ENCODE results near the gene TFPI.

The TFPI gene

GRCh38 chr2:187424146-187424545 is 130.1 kb downstream of the TFPI start:
- ChIA-PET POLR2A (no interaction called here), CTCF (interaction anchor here (1.0 kb wide), 1 partner anchor 9 kb away, joined by 4 read pairs; no protein-coding TSS in a partner anchor)
- DNase-seq (ENCODE audit: extremely low spot score), result no peak
- TF ChIP-seq, protein P1, sequence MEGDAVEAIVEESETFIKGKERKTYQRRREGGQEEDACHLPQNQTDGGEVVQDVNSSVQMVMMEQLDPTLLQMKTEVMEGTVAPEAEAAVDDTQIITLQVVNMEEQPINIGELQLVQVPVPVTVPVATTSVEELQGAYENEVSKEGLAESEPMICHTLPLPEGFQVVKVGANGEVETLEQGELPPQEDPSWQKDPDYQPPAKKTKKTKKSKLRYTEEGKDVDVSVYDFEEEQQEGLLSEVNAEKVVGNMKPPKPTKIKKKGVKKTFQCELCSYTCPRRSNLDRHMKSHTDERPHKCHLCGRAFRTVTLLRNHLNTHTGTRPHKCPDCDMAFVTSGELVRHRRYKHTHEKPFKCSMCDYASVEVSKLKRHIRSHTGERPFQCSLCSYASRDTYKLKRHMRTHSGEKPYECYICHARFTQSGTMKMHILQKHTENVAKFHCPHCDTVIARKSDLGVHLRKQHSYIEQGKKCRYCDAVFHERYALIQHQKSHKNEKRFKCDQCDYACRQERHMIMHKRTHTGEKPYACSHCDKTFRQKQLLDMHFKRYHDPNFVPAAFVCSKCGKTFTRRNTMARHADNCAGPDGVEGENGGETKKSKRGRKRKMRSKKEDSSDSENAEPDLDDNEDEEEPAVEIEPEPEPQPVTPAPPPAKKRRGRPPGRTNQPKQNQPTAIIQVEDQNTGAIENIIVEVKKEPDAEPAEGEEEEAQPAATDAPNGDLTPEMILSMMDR (IDR thresholded peaks at IDR 0.05; ENCODE audit: control extremely low read depth, extremely low read depth, low read depth, missing control alignments), result no peak

GRCh38 chr2:187422282-187422681 is 132.0 kb downstream of the TFPI start:
- TF ChIP-seq, protein P1 (IDR thresholded peaks at IDR 0.05; ENCODE audit: control extremely low read depth, extremely low read depth, low read depth, missing control alignments), result no peak
- CTCF ChIA-PET, result interaction anchor here (1.2 kb wide), 1 partner anchor 8 kb away, joined by 3 read pairs; no protein-coding TSS in a partner anchor
- POLR2A ChIA-PET, result no interaction called here
- DNase-seq (ENCODE audit: extremely low spot score), result no peak

GRCh38 chr2:187421519-187421918 is 132.7 kb downstream of the TFPI start:
- CTCF ChIA-PET, result interaction anchor here (1.2 kb wide), 1 partner anchor 9 kb away, joined by 3 read pairs; no protein-coding TSS in a partner anchor
- TF ChIP-seq, protein P1 (IDR thresholded peaks at IDR 0.05; ENCODE audit: control extremely low read depth, extremely low read depth, low read depth, missing control alignments), result no peak
- DNase-seq (ENCODE audit: extremely low spot score), result no peak
- POLR2A ChIA-PET, result no interaction called here

GRCh38 chr2:187419808-187420207 is 134.4 kb downstream of the TFPI start:
- TF ChIP-seq, protein P1 (IDR thresholded peaks at IDR 0.05; ENCODE audit: control extremely low read depth, extremely low read depth, low read depth, missing control alignments), result no peak
- POLR2A ChIA-PET, result no interaction called here
- no peak for DNase-seq (ENCODE audit: extremely low spot score)
- CTCF ChIA-PET, result interaction anchor here (1.4 kb wide), 1 partner anchor 9 kb away, joined by 3 read pairs; no protein-coding TSS in a partner anchor

GRCh38 chr2:187415449-187415848 is 138.8 kb downstream of the TFPI start:
- no peak for DNase-seq (ENCODE audit: extremely low spot score)
- ChIA-PET CTCF (no interaction called here), POLR2A (no interaction called here)
- TF ChIP-seq, protein P1 (IDR thresholded peaks at IDR 0.05; ENCODE audit: control extremely low read depth, extremely low read depth, low read depth, missing control alignments), result no peak

Measured in GM10248 (cell line).